ENCODE results near the gene SAP130. TPM values are rescaled to one million over a fixed set of nuclear protein-coding genes. Genes with fewer than 3 reads are reported as not detected.

SAP130 gene
- polyA plus RNA-seq, 1 of the 3 experiments (the other 2 are of a cell fraction): 19.0 TPM

DNA sequence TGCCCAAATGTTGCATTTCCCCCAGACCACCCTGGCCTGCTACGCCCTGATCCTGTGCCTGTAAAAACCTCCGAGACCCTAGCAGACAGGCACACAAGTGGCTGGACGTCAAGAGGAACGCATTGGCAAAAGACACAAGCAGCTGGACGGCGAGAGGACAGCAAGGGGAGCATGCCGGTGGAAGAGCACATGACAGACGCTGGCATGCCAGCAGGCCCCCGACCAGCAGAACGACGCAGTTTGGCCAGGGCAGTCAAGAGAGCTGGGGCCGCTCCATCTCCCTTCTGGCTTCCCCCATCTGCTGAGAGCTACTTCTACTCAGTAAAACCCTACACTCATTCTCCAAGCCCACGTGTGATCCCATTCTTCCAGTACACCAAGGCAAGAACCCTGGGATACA, 42.1 kb downstream of the SAP130 start (continued):
- TF ChIP-seq CHD2 (IDR thresholded peaks at IDR 0.05; ENCODE audit: low read length, partially characterized antibody): no peak

GRCh38 chr2:127985026-127985734, 42.7 kb downstream of the SAP130 start:
- H3K4me3 ChIP-seq (ENCODE audit: low read depth in 2 of 2, low read length in 1 of 2): no peak overlapping the region
- H3K9me3 ChIP-seq: no peaks in the 10 kb centered on the region
- H3K27ac ChIP-seq (ENCODE audit: low read depth in 2 of 2, low read length in 1 of 2): no peak overlapping the region
- no peak overlapping the region for H3K9ac ChIP-seq
- no peaks in the 10 kb centered on the region for H4K20me1 ChIP-seq (ENCODE audit: insufficient read depth)
- H3K79me2 ChIP-seq (ENCODE audit: insufficient read depth): peaks cover 3% of the 10 kb centered on the region; the same call in 1 of the 2 replicates
- WGBS (ENCODE audit: low lambda C conversion rate): 92% methylated on average over 6 of the region's 6 CpGs
- H3F3A ChIP-seq (replicated peaks; ENCODE audit: insufficient read depth): peaks cover 8% of the 10 kb centered on the region
- ChIA-PET POLR2A (no interaction called here), CTCF (no interaction called here)
- H3K4me1 ChIP-seq (ENCODE audit: control insufficient read depth in 1 of 2, insufficient read depth in 2 of 2, low read depth in 1 of 2, low read length in 1 of 2): no peaks in the 10 kb centered on the region
- no peak overlapping the region for H2AFZ ChIP-seq (ENCODE audit: low read depth)
- TF ChIP-seq RAD21 (IDR thresholded peaks at IDR 0.05; ENCODE audit: low read length): no peak
- no peak for TF ChIP-seq ELF1 (IDR thresholded peaks at IDR 0.05)
- TF ChIP-seq EP300 (IDR thresholded peaks at IDR 0.05; ENCODE audit: borderline replicate concordance in 1 of 2, low read depth in 1 of 2, low read length in 1 of 2): no peak
- TF ChIP-seq RCOR1 (IDR thresholded peaks at IDR 0.05; ENCODE audit: low read length): no peak
- TF ChIP-seq, protein P1, sequence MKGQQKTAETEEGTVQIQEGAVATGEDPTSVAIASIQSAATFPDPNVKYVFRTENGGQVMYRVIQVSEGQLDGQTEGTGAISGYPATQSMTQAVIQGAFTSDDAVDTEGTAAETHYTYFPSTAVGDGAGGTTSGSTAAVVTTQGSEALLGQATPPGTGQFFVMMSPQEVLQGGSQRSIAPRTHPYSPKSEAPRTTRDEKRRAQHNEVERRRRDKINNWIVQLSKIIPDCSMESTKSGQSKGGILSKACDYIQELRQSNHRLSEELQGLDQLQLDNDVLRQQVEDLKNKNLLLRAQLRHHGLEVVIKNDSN (IDR thresholded peaks at IDR 0.05; ENCODE audit: borderline replicate concordance, low read depth): no peak
- no peak for TF ChIP-seq CTCF (IDR thresholded peaks at IDR 0.05)
- TF ChIP-seq SIN3A (IDR thresholded peaks at IDR 0.05; ENCODE audit: borderline replicate concordance, low read depth, low read length): no peak
- TF ChIP-seq RXRA (IDR thresholded peaks at IDR 0.05; ENCODE audit: borderline replicate concordance, low read depth): no peak
- TF ChIP-seq, protein P2, sequence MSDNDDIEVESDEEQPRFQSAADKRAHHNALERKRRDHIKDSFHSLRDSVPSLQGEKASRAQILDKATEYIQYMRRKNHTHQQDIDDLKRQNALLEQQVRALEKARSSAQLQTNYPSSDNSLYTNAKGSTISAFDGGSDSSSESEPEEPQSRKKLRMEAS (IDR thresholded peaks at IDR 0.05; ENCODE audit: low read depth): no peak
- TF ChIP-seq REST (IDR thresholded peaks at IDR 0.05; ENCODE audit: low read depth, low read length): no peak
- DNase-seq: no peak
- peaks cover 58 to 73% of the 10 kb centered on the region in 2 experiments for H3K36me3 ChIP-seq (replicated peaks in 1 of 2; ENCODE audit: control insufficient read depth in 1 of 2, insufficient read depth in 2 of 2, low read length in 1 of 2)
- H3K4me2 ChIP-seq: no peak overlapping the region
- H3K9me2 ChIP-seq: no peaks in the 10 kb centered on the region
- H3K27me3 ChIP-seq (ENCODE audit: insufficient read depth): no peaks in the 10 kb centered on the region
